SHP77 (cell line): ENCODE measurements around the gene CFAP46.
"Not testable (repeated sequence)": the region's sequence is repeated elsewhere in the genome, so short reads cannot be mapped to it uniquely, and the experiment has no call there.

Experiments used
- DNase-seq, 2 experiments: peaks; one replicate each; lab custom pipeline; 2025; lab: John Stamatoyannopoulos, UW

The CFAP46 gene

GRCh38 chr10:132861116-132861691 is 81.2 kb downstream of the CFAP46 start:
- DNase-seq = no peak

DNA sequence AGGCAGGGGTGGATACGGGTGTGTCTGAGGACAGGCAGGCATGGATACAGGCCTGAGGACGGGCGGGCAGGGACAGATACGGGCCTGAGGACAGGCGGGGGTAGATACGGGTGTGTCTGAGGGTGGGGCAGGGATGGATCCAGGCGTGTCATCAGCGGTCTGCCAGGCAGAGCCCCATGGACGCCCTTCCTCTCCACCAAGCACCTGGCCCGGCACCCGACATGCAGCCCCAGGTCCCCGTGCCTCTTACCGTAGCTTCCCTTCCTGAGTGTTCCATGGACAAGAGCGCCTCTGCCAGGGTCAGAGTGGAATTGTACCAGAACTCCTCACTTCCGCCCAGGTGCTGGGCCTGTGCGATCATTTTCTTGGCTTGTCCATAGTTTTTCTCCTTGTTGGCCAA is 81.8 kb downstream of the CFAP46 start:
- no peak for DNase-seq

GRCh38 chr10:132859084-132859855 is 83.1 kb downstream of the CFAP46 start:
- DNase-seq = no peak

GRCh38 chr10:132858121-132859081 is 84.0 kb downstream of the CFAP46 start:
- DNase-seq = no peak

- no peak for DNase-seq
Observed at GRCh38 chr10:132856869-132857524, 85.4 kb downstream of the CFAP46 start.

GRCh38 chr10:132855889-132856288 is 86.5 kb downstream of the CFAP46 start:
- no peak for DNase-seq

- no peak for DNase-seq
Observed at GRCh38 chr10:132851451-132851850, 90.9 kb downstream of the CFAP46 start.

DNA sequence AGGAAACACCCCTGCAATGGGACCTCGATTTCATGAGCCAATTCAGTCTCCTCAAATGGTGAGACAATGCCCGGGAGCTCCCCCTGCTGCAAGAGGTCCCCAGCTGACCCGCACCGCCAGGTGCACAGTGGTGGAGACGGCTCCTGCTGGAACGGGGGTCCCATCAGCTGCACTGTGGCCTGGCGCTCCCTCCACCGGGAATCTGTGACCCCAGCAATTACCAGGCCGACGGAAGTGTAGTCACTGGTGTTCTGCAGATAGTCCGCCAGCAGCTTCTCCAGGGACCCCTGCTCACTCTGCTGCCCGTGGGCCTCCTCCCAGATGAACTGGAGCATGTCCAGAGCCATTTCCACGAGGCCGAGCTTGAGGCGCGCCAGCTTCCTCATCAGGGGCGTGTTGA is 91.5 kb downstream of the CFAP46 start:
- no peak for DNase-seq

DNA sequence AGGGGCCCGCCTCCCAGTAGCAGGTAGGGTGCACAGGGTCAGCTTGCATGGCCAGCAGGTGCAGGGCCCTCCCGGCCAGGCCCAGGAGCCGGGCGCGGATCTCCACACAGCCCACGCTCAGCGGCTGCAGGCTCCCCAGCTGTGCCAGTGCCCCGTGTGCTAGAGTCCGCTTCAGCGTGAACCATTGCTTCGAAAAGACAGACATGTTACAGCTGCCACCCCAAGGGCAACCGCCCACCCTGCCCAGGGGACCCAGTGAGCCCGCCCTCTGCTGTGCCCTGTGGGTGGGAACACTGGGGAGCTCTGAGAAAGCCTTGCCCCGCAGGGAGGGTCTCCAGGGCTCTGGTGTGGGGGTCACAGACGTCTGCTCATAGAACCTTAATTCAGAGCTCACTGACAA is 92.1 kb downstream of the CFAP46 start:
- DNase-seq = no peak

DNA sequence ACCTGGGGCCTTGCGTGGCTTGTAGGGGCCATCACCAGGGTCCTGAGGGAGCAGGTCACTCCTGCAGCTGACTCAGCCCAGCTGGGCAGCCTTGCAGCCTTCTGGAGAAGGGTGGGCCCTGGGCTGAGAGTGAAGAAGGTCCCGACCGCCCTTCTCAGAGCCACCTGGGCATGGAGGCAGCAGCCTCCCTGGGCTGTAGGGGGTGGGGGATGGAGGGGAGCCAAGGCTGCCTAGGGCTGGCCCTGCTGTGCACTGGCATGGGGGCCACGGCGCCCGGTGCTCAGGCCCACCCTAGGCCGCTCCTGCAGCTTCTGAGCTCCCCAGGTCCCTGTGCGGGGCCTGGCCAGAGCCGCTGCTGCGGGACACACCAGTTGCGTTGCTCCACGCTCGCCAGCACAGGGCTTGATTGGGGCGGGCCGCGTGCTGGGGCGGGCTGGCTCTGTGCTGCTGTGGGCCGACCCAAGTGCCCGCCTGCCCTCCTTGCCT is 92.8 kb downstream of the CFAP46 start:
- no peak for DNase-seq

DNA sequence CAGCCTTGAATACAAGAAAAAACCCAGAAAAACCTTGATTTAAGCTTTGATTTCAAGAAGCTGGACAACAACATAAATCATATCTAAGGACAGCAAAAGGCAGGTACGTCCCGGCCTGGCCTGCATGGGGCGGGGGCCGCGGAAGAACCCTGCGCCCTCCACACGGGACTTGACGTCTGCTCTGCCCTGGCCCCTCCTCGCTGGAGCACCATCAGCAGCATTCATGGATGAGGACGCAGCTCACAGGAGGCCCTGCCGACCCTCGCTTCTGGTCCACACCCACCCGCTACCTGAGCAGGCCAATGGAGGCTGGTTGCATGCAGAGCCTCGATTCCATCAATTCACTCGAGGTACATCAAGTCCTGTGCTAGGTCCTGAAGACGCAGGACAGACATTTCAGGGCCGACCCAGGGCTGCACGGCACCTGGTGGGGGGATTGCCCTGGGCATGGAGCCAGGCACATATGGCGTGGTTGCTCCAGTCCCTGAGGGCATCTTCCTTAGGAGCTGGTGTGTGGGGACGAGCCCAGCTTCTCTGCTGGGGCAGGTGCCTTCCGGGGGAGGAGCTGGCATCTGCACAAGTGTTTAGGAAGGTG is 93.3 kb downstream of the CFAP46 start:
- no peak for DNase-seq

DNA sequence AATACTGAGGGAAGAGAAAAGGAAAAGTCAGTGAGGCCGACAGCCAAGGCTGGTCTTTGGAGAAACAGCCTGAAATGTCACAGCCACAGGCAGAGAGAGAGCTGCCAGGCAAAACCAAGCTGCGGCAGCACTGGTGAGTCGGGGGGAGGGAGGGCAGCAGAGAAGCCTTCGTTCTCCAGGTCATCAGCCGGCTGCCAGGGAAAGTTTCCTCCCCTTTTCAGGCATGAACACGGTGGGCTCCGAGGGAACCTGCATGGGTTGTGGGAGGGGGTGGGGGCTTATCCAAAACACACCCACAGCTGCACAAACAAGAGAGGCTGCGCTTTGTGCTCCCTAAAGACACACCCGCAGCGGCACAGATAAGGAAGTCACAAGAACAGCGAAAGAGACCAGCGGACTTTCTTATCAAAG is 94.1 kb downstream of the CFAP46 start:
- no peak for DNase-seq

- no peak for DNase-seq
Observed at GRCh38 chr10:132847856-132848255, 94.5 kb downstream of the CFAP46 start.

DNA sequence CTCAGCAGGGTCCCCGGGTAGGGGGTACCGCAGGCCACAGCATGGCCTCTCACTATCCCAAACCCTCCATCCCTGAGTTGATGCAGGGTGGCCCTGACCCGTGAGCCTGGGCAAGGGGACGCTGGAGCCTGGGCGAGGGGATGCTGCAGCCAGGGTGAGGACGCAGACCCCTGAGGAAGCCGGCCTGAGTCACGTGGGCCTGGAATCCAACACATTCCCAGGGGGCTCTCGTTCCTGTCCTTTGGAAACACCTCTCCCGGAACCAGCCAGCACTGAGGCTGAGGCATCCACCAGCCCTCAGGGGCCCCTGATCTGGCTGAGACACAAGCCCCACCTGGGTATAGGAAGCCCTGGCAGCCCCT is 95.0 kb downstream of the CFAP46 start:
- DNase-seq = no peak

- no peak for DNase-seq
Observed at GRCh38 chr10:132846631-132847415, 95.5 kb downstream of the CFAP46 start.

GRCh38 chr10:132845780-132846595 is 96.4 kb downstream of the CFAP46 start:
- no peak for DNase-seq

GRCh38 chr10:132845041-132845551 is 97.3 kb downstream of the CFAP46 start:
- DNase-seq = no peak

DNA sequence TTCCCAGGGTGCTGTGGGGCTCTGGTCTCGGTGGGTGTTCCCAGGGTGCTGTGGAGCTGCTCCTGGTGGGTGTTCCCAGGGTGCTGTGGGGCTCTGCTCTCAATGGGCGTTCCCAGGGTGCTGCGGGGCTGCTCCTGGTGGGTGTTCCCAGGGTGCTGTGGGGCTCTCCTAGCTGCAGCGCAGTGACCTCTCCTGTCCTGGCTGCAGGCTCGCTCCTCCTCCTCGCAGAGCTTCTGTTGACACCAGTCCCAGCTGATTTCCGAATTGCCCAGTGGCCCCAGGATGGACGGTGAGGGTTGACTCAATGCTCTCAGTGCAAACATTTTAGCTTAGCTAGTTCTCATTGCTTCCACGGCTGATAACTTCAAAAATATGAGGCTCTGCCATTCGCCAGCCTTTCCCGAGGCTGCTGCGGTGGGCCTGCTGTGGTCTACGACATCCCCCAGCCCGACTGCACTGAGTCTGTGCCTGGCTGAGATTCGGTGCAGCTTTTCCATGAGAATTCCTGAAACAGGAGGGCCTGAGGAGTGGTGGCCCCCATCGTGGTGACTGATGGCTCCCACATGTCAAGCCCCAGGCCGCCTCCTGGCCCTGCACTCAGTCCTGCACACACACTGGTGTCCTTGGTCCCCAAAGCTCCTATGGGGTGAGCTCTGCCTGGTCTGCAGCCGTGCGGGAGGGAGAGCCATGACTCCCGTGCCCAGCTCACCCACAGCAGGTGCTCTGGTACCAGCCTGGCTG is 98.1 kb downstream of the CFAP46 start:
- no peak for DNase-seq

- DNase-seq = not testable (repeated sequence)
Observed at GRCh38 chr10:132843276-132843675, 99.1 kb downstream of the CFAP46 start.
